Right kidney (tissue), 9 donors: ENCODE results near the gene KCND3.

Experiments
- DNase-seq: peaks from one replicate; pipeline ENCODE4 v3.0.0-alpha.2; 2016
- long read RNA-seq, 8 donors: transcript quantifications; one replicate each; lab custom pipeline, GENCODE V29; 2026

Gene KCND3
- long read RNA-seq, donor 1: 0 reads
- long read RNA-seq, donor 2: 0 reads
- long read RNA-seq, donor 3: 0 reads
- long read RNA-seq, donor 4: 0 reads
- long read RNA-seq, donor 5: 0 reads
- long read RNA-seq, donor 6: 0 reads
- long read RNA-seq, donor 7: 0 reads
- long read RNA-seq, donor 8: 0 reads

DNA sequence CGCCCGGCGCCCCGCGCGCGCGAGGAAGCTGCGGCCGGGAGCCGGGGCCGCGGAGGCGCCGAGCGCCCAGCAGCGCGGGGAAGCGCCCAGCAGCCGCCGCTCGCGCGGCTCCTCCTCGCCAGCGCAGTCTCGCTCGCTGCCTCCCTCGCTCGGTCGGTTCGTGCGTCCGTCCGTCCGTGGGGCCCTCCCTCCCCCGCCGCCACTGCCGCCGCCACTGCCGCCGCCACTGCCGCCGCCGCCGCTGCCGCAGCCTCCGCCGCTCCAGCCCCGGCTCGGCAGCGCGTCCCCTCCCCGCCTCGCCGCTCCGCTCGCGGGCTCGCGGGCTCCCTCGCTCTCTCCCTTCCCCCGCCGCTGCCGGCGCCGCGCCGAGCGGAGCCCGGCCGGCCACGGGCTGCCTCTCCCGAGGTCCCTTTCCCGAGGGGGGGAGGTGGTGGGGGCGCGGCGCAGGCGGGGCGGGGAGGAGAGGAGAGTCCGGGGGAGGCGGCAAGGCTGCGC, at the start of gene KCND3:
TSS of gene KCND3 (minus strand) at position 138 of the 495 bp plus-strand sequence.
- DNase-seq: peak; percentile 37

GRCh38 chr1:112034277-112034676, 44.8 kb upstream of the KCND3 start:
- no peak for DNase-seq

- no peak for DNase-seq
Observed at GRCh38 chr1:112033439-112034120, 44.1 kb upstream of the KCND3 start.

DNA sequence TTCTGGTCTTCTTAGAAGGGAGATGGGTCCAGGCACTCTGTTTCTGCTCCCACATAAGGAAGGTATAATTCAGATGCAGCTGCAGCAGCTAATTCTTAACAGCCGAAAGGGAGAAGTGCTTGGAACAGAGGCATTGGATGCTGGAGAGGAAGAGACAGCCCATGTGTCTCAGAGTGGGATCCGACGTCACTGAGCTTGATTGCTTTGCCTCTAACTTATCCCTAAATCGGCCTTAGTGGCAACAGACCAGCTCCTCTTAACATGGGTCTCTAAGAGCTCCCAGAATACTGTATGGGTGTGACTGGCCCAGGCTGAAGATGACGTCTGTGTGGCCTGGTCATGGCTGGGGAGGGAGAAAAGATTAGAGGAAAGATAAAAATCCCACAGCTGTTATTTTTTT, 40.7 kb upstream of the KCND3 start:
- no peak for DNase-seq

GRCh38 chr1:112027696-112028095, 38.2 kb upstream of the KCND3 start:
- DNase-seq: no peak

GRCh38 chr1:112026501-112026900, 37.0 kb upstream of the KCND3 start:
- no peak for DNase-seq

DNA sequence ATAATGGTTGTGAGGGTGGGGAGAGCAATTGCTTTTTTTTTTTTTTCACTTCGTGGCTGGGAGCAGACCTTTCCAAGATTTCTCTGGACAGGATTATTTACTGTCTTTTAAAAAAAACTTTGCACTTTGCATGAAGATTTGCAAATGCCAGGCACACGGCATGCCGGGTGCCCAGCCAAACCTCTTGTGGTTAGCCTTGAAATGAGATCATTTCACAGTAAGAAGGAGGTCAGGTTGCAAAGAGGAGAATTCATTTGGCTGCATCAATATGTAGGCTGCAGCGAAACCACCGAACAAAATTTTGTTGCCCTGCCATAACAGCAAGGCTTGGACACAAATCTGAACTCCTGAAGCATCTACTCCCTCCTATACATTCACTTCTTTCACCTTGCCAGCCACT, 36.5 kb upstream of the KCND3 start:
- DNase-seq: no peak

DNA sequence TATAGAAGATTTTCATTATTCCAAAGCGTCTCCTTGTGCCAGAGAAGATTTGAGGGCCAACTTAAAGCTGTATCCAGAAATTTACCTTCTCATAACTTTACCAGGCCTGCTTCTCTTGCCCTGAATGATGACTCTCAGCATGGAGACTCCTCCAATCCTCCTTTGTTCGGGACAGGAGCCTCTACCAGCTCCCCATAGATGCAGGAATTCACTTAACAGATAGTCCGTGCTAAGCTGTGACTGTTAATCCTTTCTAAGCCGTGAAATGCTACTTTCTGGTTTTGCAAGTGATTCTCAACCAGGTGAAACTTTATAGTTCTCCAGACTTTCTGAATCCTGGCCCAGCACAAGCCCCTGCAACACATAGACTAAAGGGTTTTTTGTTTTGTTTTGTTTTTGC, 31.8 kb upstream of the KCND3 start:
- no peak for DNase-seq

GRCh38 chr1:112017183-112017582, 27.7 kb upstream of the KCND3 start:
- DNase-seq: no peak

DNA sequence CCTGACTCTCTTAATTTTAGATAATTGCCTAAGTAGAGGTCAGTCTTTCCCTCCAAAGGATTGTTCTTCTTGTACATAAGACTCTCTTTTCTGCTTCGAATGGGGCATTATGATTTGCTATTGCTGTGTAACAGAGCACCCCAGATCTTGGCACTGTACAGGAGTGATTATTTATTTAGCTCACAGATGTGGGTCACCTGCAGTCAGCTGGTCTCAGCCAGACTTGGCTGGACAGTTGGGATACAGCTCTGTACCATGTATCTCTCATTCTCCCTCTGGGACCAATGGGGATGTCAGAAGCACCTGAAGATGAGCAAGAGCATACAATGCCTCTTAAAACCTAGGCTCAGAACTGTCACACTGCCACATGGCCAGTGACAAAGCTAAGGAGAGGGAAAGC, 23.4 kb upstream of the KCND3 start:
- DNase-seq: no peak

- no peak for DNase-seq
Observed at GRCh38 chr1:112011202-112011601, 21.7 kb upstream of the KCND3 start.

DNA sequence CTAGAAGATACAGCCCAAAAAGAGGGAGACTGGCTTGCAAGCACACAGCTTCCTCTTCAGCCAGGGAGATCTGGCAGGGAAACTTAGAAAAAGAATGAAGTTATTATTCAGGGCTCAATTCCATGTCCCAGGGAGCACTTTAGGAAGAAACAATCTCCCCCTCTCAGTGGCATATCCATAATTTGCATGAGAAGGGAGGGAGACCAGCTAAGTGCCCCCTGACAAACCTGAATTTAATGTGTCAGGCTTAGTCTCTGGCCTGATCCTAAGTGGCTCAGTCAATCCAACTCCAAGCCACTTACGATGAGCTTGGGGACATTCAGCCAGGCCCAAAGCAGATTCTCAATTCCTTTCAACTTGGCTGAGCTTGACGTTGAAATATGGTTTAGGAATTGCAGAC, 17.7 kb upstream of the KCND3 start:
- DNase-seq: no peak

DNA sequence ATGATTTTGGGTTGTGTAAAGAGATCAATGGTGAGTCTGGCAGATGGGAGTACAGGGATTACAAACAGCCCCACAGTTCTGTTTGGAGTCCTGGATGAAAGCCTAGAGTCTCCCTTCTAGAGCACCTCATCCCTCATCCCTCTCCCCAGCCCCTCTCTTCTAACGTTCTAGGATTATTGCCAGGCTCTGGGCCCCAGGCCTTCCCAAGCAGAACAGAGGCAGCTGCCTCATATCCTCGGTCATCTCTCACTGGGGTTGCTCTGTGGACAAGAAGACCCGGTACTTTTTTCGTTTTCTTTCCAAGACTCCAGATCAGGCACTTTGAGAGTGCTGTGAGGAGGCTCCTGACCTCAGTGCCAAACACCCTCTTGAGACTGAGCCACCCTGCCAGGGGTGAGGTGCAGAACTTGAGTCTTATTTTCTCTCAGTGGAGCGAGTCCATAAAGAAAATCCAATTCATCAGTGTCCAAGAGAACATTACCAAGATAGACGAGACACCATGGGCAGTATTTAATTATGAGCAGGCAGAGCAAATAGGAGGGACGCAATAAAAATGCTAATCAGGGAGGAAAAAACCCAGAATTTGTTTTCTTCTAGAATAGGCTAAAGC, 17.1 kb upstream of the KCND3 start:
- no peak for DNase-seq

- no peak for DNase-seq
Observed at GRCh38 chr1:112004076-112004475, 14.6 kb upstream of the KCND3 start.

- DNase-seq: no peak
Observed at GRCh38 chr1:112002514-112002913, 13.0 kb upstream of the KCND3 start.

- no peak for DNase-seq
Observed at GRCh38 chr1:112001436-112001835, 12.0 kb upstream of the KCND3 start.

DNA sequence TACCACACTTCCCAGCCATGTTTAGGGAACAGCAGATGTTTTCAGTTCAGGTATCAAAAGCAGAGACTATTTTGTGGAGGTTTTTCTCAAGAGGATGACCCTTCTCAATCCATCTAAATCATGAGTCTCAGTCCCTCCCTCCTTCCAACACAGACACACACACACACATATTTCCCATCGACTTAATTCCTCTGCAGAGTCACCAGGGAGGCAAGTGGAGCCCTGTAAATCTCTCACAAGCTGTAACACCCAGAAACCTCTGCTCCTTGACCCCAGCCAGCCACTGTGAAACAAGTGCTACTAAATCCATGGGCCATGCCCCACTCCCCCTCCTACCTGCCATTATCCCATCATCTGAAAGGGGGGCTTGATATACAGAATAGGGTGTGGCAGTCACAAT, 10.6 kb upstream of the KCND3 start:
- DNase-seq: no peak

DNA sequence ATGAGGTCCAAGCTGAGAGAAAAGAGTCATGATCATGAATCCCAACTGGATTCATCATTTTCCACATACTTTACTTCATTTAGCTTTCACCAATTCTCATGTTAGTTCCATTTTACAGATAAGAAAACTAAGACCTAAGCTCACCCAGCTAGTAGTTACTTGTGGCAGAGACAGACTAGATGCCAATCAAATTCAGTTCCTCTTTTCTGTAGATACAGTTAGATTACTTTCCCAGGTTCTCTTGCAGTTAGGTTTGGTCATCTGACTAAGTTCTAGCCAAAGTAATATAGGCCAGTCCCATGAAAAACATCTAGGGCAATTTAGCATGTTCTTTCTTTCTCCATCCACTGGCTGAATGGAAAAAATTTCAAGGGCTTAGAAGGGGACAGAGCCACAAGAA, 8.9 kb upstream of the KCND3 start:
- no peak for DNase-seq

GRCh38 chr1:111992476-111992875, 3.0 kb upstream of the KCND3 start:
- no peak for DNase-seq

- peak; percentile 66 for DNase-seq
Observed at GRCh38 chr1:111990878-111991718, 1.6 kb upstream of the KCND3 start.

DNA sequence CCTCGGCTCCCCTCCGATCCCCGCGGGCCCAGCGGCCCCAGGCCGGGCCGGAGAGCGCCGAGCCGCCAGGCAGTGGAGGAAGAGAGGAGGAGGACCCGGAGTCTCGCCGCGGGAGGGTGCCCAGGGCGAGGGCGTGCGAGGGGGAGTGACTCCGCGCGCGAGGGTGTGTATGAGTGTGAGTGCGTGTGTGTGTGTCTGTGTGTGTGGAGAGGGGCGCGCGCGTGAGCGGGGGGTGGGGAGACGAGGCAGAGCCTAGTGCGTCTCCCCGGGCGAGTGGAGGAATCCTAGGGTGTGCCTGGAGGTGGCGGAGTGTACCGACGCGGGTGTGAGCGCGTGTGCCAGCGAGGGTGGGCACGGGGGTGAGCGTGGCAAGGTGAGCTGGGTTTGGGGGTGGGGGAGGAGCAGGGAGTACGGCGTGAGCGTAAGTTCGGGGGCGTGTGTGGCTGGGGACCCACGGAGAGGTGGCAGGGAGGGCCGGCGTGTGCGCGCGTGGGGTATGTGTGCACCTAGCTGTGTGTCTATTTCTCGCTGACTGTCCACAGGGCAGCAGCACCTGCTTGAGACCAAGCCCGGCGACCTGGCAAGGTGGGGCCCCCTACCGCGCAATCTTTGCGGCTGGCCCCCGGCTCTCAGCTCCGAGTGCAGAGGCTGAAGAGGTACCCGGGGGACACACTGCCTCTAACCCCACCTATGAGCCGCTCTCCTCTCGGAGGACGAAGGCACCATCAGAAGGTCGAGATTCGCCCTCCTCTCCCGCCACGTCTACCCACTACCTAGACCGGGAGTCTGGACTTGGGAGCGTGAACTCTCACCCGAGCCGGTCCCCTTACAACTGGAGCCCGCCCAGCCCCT, 784 bp upstream of the KCND3 start:
- peak; percentile 56 for DNase-seq
